ENCODE data around the gene ERC2. TPM values are rescaled to one million over a fixed set of nuclear protein-coding genes. Genes with fewer than 3 reads are reported as not detected.

The ERC2 gene
- total RNA-seq, 1 donor from 2014 or later, result 0.35 TPM

GRCh38 chr3:56107157-56107556, 361.1 kb downstream of the ERC2 start:
- no peaks in the 10 kb centered on the region for H3K27me3 Mint-ChIP-seq (ENCODE audit: unreplicated experiment)
- no peaks in the 10 kb centered on the region for H3K36me3 Mint-ChIP-seq (ENCODE audit: unreplicated experiment)
- H3K4me1 Mint-ChIP-seq (ENCODE audit: unreplicated experiment), result peaks cover 34% of the 10 kb centered on the region
- no peak overlapping the region for H3K27ac Mint-ChIP-seq (ENCODE audit: unreplicated experiment)
- no peak for DNase-seq (ENCODE audit: extremely low spot score, unreplicated experiment)
- peaks cover 3% of the 10 kb centered on the region for H3K9me3 Mint-ChIP-seq (ENCODE audit: unreplicated experiment)
- no peak overlapping the region for H3K4me3 Mint-ChIP-seq (ENCODE audit: unreplicated experiment)
- TF ChIP-seq CTCF (IDR thresholded peaks at IDR 0.05), result no peak

GRCh38 chr3:56102032-56102431, 366.2 kb downstream of the ERC2 start:
- Mint-ChIP-seq H3K4me3 (ENCODE audit: unreplicated experiment) (no peak overlapping the region), H3K4me1 (ENCODE audit: unreplicated experiment) (peaks cover 18% of the 10 kb centered on the region), H3K27me3 (ENCODE audit: unreplicated experiment) (no peaks in the 10 kb centered on the region), H3K36me3 (ENCODE audit: unreplicated experiment) (no peaks in the 10 kb centered on the region), H3K9me3 (ENCODE audit: unreplicated experiment) (no peaks in the 10 kb centered on the region), H3K27ac (ENCODE audit: unreplicated experiment) (no peak overlapping the region)
- no peak for DNase-seq (ENCODE audit: extremely low spot score, unreplicated experiment)
- no peak for TF ChIP-seq CTCF (IDR thresholded peaks at IDR 0.05)

DNA sequence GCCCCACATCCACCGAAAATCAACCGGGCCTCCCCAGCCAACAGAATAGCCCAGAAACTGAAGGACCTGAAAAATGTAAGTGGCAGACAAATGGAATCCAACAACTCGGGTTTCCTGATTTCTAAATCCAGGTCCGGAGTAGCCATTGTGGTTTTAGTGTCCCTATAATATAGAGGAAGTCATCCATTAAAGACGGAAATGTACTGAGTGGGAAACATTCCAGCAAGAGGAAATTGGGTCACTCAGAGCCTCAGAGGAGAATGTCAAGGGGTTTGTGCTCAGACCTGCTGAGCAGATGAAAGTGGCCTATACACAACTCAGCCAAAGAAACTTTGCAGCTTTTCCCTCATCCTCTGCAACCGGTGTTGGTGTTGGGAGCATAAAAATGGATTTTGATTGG, 366.7 kb downstream of the ERC2 start:
- H3K27me3 Mint-ChIP-seq (ENCODE audit: unreplicated experiment), result no peaks in the 10 kb centered on the region
- H3K4me3 Mint-ChIP-seq (ENCODE audit: unreplicated experiment), result no peak overlapping the region
- no peak for DNase-seq (ENCODE audit: extremely low spot score, unreplicated experiment)
- H3K4me1 Mint-ChIP-seq (ENCODE audit: unreplicated experiment), result peaks cover 14% of the 10 kb centered on the region
- no peak overlapping the region for H3K27ac Mint-ChIP-seq (ENCODE audit: unreplicated experiment)
- H3K9me3 Mint-ChIP-seq (ENCODE audit: unreplicated experiment), result no peaks in the 10 kb centered on the region
- TF ChIP-seq CTCF (IDR thresholded peaks at IDR 0.05), result no peak
- no peaks in the 10 kb centered on the region for H3K36me3 Mint-ChIP-seq (ENCODE audit: unreplicated experiment)

- H3K36me3 Mint-ChIP-seq (ENCODE audit: unreplicated experiment), result no peaks in the 10 kb centered on the region
- H3K27ac Mint-ChIP-seq (ENCODE audit: unreplicated experiment), result no peak overlapping the region
- no peak for TF ChIP-seq CTCF (IDR thresholded peaks at IDR 0.05)
- H3K4me1 Mint-ChIP-seq (ENCODE audit: unreplicated experiment), result peaks cover under 1% of the 10 kb centered on the region
- no peak for DNase-seq (ENCODE audit: extremely low spot score, unreplicated experiment)
- H3K4me3 Mint-ChIP-seq (ENCODE audit: unreplicated experiment), result no peak overlapping the region
- H3K27me3 Mint-ChIP-seq (ENCODE audit: unreplicated experiment), result peaks cover 2% of the 10 kb centered on the region
- no peaks in the 10 kb centered on the region for H3K9me3 Mint-ChIP-seq (ENCODE audit: unreplicated experiment)
These were observed 371.3 kb downstream of the ERC2 start for GRCh38 chr3:56096999-56097398.

GRCh38 chr3:56094170-56094569, 374.1 kb downstream of the ERC2 start:
- Mint-ChIP-seq H3K9me3 (ENCODE audit: unreplicated experiment) (no peaks in the 10 kb centered on the region), H3K27ac (ENCODE audit: unreplicated experiment) (no peak overlapping the region), H3K36me3 (ENCODE audit: unreplicated experiment) (no peaks in the 10 kb centered on the region), H3K4me1 (ENCODE audit: unreplicated experiment) (no peaks in the 10 kb centered on the region), H3K27me3 (ENCODE audit: unreplicated experiment) (peaks cover 6% of the 10 kb centered on the region), H3K4me3 (ENCODE audit: unreplicated experiment) (no peak overlapping the region)
- no peak for TF ChIP-seq CTCF (IDR thresholded peaks at IDR 0.05)
- DNase-seq (ENCODE audit: extremely low spot score, unreplicated experiment), result no peak
